GM23338 (cell line): ENCODE measurements around the gene NCK2.

Experiments used
- CTCF ChIP-seq, 2 experiments: fragments of 200-600 bp in 1 of 2; sonication (generic) in 1 of 2; conservative IDR thresholded peaks; 2 replicates each; pipeline versions ENCODE4 v1.5.1 to v1.6.1; 2016 to 2017; ENCODE audit warnings: antibody characterized with exemption in 2 of 2, low read depth in 2 of 2, mild to moderate bottlenecking in 2 of 2, moderate library complexity in 1 of 2
- REST ChIP-seq: IDR thresholded peaks from one replicate; pipeline ENCODE4 v1.6.1; 2018; ENCODE audit warnings: antibody characterized with exemption; ENCODE audit not compliant: unreplicated experiment

- TF ChIP-seq CTCF (conservative IDR thresholded peaks at IDR 0.05; ENCODE audit: low read depth in 2 of 2) (no peak), REST (no peak)
Measured at GRCh38 chr2:105800953-105801635, 56.4 kb downstream of the NCK2 start.
